Stimulated activated CD4-positive, alpha-beta T cell treated with anti-CD3 and anti-CD28 coated beads, TNF-alpha, amount 100 ng/mL, for 1 hour (primary cell): ENCODE results near the gene HNRNPM.
A peak's percentile ranks its signal among the peaks of the same experiment; 100 is the strongest.

ENCODE experiments used
- DNase-seq, 3 donors: peaks; one replicate each; pipeline ENCODE4 v3.0.0-alpha.2; 2020; ENCODE audit warnings: low read depth in 3 of 3, low spot score in 1 of 3

The HNRNPM gene

DNA sequence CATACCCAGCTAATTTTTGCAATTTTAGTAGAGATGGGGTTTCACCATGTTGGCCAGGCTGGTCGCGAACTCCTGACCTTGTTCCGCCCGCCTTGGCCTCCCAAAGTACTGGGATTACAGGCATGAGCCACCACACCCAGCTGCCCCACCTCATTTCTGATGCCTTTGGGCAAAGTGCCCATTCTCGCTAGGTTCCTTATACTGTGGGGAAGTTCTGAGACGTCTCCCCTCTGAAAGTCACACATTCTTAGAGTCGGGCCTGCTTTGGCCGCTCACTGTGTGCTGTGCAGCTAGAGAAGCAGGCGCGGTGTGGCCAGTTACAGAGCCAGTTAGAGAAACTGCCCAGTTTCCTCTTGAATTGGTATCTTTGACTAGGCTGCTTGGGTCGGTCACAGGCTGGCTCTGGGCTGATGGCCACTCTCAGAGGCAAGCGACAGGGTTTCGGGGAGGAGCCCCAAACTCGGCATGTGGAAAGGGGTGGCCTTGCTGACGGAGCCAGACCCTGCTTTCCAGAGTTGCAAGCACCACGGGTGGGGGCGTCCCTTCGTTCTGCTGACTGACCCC is 39.6 kb downstream of the HNRNPM start:
- no peak for DNase-seq

DNA sequence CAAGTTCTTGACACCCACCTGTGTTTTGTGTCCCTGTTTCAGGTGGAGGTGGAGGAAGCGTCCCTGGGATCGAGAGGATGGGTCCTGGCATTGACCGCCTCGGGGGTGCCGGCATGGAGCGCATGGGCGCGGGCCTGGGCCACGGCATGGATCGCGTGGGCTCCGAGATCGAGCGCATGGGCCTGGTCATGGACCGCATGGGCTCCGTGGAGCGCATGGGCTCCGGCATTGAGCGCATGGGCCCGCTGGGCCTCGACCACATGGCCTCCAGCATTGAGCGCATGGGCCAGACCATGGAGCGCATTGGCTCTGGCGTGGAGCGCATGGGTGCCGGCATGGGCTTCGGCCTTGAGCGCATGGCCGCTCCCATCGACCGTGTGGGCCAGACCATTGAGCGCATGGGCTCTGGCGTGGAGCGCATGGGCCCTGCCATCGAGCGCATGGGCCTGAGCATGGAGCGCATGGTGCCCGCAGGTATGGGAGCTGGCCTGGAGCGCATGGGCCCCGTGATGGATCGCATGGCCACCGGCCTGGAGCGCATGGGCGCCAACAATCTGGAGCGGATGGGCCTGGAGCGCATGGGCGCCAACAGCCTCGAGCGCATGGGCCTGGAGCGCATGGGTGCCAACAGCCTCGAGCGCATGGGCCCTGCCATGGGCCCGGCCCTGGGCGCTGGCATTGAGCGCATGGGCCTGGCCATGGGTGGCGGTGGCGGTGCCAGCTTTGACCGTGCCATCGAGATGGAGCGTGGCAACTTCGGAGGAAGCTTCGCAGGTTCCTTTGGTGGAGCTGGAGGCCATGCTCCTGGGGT is 41.0 kb downstream of the HNRNPM start:
- no peak for DNase-seq

DNA sequence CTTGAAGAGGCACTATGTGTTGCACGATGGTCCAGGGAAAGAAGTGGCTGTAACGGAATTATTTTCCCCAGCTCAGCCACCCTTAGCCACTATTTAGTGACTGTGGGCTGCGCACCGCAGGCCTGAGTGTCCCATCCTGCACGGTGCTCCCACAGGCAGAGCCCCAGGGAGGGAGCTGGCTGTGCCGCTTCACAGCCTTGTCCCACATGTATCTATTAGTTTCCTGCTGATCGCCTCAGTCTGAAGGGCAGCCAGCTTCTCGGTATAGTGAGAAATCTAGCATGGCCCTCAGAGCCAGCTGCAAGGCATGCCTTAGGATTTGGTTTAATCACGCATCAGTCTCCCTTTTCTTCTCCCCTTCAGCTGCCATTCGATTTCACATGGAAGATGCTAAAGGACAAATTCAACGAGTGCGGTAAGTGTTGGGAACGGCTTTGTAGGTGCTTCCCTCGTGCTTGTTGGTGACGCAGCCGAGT is 41.9 kb downstream of the HNRNPM start:
- no peak for DNase-seq

DNA sequence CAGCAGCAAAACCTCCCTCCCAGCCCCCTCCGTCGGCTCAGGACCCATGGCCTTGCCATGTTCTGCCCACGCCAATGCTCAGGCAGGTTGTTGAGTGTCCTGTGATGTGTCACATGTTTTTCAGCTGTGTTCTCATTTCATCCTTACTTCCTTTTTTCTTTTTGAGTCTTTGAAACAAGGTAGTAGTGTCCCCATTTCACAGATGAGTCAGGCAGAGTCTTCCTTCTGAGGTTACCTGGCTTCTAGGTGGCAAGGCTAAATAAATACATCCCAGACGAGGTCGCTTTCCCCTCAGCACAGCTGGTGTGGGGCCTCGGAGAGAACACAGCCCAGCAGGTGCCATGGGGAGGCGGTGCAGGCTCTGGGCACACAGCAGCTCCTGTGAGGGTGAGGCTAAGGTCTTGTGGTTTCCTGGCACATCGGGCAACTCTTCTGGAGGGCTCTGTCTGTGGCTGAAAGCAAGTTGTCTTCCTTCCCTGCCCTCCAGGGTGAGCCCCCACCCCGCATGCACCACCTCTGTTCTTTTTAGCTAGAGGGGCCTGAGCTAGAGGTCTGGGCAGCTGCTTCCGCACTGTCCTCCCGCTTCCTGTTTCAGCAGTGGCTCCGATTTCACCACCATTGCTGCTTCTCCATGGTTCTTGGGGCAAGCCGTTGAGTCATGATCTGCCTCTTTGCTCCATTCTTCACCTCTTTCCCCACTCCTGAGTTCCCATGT is 42.5 kb downstream of the HNRNPM start:
- DNase-seq, result peak in 1 of 3 donors; percentile 28

DNA sequence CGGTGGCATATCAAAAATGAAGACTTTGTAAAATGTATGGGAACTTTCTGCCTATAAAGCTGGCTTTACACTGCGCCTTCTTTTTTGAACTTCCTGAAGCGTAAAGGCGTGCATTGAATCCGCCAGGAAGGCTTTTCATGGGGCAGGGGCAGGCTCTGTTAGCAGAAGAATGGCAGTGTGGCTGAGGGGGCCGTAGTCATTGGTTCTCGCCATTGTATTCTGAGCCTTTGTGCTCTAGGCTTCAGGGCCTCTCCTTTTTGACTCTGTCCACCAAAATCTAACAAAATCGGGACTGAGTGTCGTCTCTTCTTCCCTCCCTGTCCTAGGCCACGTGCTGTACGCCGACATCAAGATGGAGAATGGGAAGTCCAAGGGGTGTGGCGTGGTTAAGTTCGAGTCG is 43.6 kb downstream of the HNRNPM start:
- DNase-seq, result no peak

DNA sequence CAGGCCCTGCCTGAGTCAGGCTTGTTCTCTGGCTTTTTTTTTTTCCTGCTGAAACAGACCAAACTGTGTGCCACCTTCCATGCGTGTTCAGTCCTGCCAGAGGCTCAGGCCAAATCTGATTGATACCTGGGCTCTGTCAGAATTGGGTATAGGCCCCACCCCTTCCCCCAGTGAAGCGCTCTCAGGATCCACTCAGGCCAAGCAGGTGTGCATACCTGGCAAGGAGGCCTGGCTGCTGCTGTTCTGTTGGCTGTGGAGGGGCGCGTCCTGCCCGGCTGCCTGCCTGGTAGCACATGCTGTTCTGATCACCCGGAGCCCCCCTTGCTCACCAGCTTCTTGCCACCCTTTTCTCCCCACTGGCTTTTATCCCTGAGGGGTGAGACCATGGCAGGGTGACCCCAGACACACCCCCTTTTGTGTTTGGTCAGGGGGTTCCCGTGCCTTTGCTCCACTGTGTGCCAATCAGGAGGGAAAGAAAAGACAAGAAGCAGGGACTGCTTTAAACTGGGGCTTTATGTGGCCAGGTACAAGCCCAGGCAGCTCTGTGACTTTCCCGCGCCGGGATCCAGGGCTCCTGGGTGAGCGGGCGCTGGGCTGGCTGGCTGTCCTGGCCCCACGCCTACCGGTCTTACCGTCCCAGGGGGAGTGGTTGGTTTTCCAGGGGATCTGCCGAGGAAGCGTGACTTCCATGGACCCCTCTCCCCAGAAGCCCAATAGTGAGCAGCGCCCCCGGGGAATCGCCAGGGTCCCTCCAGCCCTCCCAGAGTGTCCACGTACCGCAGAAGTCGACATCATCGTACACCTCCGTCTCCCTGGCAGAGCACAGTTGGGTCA is 45.0 kb downstream of the HNRNPM start:
- DNase-seq, result no peak

DNA sequence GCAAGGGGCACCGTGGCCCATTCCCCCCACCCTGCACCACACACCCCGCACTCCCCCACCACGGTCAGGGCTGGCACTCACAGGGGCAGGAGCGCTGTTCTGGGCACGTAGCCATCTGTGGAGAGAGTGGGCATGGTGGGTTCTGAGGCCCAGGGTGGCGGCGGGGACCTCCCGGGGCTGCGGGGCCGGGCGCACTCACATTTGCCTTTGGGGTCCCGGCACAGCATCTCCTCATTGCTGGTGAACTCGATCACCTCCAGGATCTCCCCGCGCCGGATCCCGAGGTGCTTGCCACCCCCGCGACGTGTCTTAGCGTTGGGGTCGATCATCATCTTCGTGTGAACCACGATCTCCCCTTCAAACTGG is 45.6 kb downstream of the HNRNPM start:
- DNase-seq, result no peak

DNA sequence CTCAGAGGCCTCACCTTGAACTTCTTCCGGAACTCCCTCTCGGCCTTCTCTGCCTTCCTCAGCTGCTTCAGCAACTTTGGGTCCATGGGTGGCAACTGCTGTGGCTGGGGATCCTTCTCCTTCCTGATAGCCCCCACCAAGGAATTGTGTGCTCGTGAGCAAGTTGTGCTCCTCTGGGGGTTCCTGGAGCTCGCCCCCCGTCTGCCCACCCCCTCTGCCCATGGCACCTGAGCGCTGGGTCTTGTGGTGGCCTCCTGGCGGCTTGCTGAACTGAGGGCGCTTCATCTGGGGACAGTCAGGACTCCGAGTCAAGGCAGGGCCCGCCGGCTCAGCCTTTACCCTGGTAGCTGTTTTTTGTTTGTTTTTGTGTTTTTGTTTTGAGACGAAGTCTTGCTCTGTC is 46.1 kb downstream of the HNRNPM start:
- DNase-seq, result no peak

DNA sequence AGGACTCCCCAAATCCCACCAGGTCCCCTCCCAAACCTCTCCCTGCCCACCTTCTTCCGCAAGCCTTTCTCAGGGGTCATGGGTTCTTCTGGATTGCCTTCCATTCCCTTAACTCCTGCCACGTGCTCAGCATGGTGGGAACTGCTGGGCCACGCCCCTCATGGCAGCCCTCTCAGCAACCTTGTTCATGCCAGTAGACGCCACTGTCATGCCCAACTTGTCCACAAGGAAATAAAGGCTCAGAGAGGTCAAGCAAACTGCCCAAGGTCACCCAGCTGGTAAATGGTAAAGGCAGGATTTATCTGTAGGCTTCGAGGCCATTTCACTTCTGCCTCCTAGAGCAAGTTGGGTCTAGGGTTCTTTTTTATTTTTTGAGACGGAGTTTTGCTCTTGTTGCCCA is 46.8 kb downstream of the HNRNPM start:
- no peak for DNase-seq

DNA sequence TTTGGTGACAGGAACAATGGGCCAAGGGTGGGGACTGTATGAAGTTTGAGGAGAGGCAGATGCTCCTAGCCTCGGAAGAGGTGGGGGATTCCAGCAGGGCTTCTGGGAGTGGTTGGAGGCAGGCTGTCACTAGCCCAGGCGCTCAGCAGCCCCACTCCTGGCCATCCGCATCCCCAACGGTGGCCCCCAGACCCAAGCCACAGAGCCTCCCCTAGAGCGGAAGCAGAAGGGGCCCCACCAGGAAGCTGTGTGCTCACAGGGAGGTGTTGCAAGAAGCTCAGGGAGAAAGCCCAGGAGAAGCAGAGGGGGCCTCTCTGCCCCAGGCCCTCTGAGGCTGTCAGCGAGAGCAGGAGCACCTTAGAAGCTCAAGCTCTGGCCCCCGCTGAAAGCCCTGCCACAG is 49.4 kb downstream of the HNRNPM start:
- no peak for DNase-seq

DNA sequence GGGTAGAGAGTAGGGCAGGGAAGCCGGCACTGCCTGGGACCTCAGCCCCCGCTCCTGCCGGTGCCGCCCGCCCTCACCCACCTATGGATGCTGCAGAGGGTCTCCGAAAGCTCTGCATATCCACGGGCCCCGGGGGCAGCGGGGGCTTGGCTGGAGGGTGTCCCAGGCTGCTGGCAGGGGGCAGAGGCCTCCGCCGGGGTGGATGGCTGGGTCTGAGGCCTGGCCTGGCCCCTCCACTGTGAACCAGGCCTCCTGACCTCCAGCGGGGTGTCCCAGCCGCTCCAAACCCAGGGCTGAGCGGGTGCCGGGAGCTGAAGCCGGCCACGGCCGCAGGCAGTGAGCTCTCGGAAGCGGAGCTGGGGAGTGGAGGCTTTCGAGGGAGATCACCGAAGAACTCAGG is 53.5 kb downstream of the HNRNPM start:
- no peak for DNase-seq

DNA sequence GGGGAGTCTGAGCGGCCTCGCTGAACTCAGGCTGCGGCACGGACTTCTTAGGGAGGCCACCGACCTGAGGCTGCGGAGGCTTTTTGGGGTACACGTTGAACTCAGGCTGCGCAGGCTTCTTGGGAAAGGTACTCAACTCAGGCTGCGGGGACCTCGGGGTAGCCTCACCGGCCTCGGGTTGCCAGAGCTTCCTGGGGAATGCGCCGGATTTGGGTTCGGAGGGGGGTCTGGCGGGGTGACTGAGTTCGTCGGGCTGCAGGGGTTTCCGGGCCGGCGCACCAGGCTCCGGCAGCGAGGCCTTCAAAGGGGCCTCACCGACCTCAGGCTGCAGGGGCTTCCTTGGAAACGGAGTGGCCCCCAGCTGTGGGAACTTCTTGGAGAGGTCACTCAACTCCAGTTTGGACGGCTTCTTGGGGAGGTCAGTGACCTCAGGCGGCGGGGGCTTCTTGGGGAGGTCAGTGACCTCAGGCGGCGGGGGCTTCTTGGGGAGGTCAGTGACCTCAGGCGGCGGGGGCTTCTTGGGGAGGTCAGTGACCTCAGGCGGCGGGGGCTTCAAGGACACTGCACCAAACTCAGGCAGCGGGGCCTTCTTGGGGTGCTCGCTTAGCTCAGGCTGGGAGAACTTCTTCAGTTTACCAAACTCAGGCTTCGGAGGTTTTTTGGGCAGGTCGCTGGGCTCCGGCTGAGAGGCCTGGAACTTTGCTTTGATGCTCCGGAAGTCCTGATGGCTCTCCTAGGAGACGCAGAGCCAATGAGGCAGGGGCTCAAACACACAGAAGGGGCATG is 54.5 kb downstream of the HNRNPM start:
- DNase-seq, result no peak

DNA sequence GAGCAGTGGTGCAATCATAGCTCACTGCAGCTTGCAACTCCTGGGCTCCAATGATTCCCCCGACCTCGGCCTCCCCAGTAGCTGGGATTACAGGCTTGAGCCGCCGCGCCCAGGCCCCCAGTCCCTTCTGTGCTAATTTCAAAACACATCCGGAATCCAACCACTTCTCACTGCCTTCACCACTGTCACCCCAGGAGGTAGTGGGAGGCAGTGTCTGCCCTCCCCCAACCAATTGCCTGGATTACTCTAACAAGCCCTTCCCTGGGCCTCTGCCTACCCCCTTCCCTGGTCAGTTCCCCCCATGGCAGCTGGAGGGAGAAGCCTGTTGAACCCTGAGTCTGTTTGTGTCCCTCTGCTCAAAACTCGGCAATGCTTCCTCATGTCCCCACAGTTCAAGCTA is 55.4 kb downstream of the HNRNPM start:
- no peak for DNase-seq

DNA sequence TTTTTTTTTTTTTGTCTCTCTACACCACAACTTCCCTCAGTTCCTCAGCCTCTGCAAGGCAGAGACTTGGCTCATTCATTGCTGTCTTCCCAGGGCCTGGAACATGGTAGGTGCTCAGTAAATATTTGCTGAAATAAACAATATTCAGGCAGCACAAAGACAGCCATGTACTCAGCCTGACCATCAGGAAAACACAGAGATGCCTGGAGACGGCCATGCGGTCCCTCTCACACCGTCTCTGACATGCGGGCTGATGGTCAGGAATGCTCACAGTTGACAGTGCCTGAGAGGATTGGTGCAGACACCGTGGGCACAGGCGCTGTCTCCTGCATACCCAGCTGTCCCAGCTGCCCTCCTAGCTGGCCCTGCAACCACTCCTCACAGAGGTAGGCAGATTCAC is 56.7 kb downstream of the HNRNPM start:
- DNase-seq, result no peak

DNA sequence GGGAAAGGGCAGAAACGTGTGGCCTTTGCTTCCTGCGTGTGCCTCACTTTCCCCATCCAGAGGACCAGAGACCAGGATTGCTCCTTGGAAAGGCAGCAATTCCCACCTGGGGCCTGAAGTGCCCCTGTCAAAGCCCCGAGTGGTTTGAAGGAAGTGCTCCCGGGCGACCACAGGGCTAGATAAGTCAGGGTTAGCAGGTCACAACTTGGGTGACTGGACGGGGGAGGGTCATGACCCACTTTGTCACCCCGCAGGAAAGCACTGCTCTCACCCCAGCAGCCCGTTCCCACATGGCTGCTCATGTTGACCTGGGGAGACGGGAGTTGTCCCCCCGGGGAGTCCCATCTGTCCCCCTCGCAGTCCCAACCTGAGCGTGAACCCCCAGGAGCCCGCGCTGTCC is 57.2 kb downstream of the HNRNPM start:
- no peak for DNase-seq

DNA sequence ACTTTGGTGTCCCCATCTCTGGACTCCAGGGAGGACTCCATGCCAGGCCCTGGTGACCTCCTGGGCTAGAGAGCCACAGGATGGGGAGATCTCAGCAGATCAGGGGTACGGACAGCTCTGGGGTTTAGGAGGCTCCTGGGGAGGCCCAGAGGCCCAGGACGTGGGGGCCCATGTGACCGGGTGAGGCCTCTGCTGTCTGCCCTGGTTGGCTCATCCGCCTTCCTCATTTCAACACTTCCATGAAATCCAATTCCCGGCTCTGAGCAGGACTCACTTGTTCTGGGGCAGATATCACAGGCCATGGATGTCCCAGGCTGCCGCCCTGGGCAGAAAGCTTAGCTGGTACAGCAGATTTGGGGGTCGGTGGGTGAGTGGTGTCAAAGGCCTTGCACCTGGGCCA is 58.7 kb downstream of the HNRNPM start:
- no peak for DNase-seq

DNA sequence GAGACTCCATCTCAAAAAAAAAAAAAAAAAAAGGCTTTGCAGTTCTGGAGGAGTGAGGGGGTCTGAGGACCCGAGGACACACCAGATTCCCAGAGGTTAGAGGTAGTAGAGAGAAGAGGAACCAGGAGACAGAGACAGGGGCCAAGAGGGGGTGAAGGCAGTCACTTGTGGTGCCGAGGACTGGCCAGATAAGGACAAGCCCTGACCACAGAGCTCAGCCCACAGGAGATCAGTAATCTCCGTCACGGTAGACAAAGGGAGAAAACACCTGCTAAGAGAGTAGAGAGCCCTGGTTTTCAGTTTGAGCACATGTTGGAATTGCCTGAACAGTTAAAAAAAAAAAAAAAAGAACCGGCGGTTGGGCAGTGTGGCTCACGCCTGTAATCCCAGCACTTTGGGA is 59.4 kb downstream of the HNRNPM start:
- no peak for DNase-seq

DNA sequence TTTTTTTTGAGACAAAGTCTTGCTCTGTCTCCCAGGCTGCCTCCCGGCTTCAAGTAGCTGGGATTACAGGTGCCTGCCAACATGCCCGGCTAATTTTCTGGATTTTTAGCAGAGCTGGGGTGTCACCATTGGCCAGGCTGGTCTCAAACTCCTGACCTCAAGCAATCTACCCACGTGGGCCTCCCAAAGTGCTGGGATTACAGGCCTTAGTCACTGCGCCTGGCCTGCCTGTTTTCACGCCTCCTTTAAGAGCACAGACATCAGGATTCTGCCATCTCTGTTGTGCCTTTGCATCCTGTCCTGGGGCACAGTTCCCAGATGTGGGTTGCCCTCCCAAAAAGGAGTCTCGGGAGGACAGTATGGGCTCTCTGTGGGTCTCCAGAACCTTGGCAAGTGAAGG is 60.1 kb downstream of the HNRNPM start:
- no peak for DNase-seq

DNA sequence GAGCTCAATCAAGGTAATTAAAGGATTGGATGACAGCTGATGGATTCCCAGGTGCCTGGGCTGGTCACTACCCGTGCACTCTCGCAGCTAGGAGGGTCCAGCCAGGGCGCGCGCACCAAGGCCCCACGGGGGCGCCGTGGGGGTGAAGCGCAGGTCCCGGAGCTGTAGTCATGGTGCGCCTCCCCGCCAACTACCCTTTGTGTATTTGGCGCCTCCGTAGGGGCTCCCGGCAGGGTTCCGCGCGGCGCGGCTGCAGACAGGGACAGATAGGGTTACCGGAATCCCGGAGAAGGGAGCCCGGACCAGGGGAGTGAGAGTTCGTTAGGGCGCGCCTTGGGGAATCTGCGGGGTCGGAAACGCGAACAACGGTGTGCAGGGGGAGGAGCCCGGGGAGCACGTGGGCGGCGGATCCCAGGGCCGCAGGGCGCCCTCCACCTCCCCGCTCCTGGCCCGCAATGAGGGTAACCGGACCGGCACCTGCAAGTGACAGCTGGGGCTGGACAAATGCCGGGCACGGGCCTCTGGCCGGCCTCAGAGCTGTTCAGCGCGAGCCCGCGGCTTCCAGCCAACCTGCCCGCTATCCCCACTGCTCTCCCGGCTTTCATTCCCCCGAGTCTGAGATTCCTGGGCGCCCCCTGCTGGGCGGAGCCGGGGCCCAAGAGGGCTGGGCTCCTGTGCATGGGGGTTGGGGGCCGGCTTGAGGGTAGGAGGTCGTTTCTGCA is 61.1 kb downstream of the HNRNPM start:
- peak in 2 of 3 donors; percentile 41 to 72 for DNase-seq

DNA sequence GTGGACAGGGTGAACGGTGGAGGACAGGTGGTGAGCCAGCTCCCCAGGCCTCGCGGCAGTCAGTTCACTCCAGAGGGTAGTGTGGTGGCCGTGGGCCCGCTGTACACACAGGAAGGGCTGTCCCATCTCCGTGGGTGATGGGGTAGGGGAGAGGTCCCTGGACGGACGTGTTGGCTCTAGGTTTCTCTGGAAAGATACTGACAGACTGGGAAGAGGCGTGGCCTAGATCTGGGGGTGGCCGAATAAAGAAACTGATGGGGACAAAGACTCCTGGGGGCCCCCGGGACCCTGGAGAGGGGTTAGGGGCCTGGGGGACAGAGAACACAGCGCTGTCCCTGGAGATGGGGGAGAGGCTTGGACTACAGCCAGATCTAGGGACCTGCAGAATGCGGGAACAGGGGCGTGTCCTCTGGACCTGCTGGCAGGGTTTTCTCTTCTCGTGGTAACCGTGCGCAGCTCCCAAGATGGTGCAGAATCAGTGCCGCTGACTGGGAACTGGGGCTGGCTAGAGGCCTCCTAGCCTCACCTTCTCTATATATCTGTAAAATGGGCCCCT is 61.7 kb downstream of the HNRNPM start:
- DNase-seq, result no peak
